Glutamatergic neuron (in vitro differentiated cells): Measurements from ENCODE around the gene CNTFR. TPM values are rescaled to one million over a fixed set of nuclear protein-coding genes. Genes with fewer than 3 reads are reported as not detected.

Experiments used
- DNase-seq: peaks from one replicate; pipeline ENCODE4 v3.0.0; 2022
- H3K27ac Mint-ChIP-seq: one replicate; pipeline ENCODE4 v1.8.0; 2020; ENCODE audit warnings: mild to moderate bottlenecking, mixed read lengths, inconsistent platforms; ENCODE audit not compliant: unreplicated experiment
- H3K27me3 Mint-ChIP-seq: one replicate; pipeline ENCODE4 v1.8.0; 2020; ENCODE audit warnings: mild to moderate bottlenecking, moderate library complexity, mixed read lengths, inconsistent platforms; ENCODE audit not compliant: unreplicated experiment
- H3K36me3 Mint-ChIP-seq: one replicate; pipeline ENCODE4 v1.8.0; 2020; ENCODE audit warnings: mild to moderate bottlenecking, mixed read lengths, inconsistent platforms; ENCODE audit not compliant: unreplicated experiment
- H3K4me1 Mint-ChIP-seq: one replicate; pipeline ENCODE4 v1.8.0; 2020; ENCODE audit warnings: mild to moderate bottlenecking, low read depth, mixed read lengths, inconsistent platforms; ENCODE audit not compliant: unreplicated experiment
- H3K4me3 Mint-ChIP-seq: one replicate; pipeline ENCODE4 v1.8.0; 2020; ENCODE audit warnings: mild to moderate bottlenecking, mixed read lengths, inconsistent platforms; ENCODE audit not compliant: unreplicated experiment
- H3K9me3 Mint-ChIP-seq: one replicate; pipeline ENCODE4 v1.8.0; 2020; ENCODE audit warnings: mild to moderate bottlenecking, moderate library complexity, mixed read lengths, inconsistent platforms; ENCODE audit not compliant: unreplicated experiment
- CTCF ChIP-seq: fragments of 200-600 bp; sonication (generic); IDR thresholded peaks from one replicate; pipeline ENCODE4 v1.5.0; 2021; ENCODE audit not compliant: partially characterized antibody, unreplicated experiment
- total RNA-seq: library from RNA; stranded (reverse); fragmentation: NEBNext Ultra II Directional; extraction: Animal tissue kit (Norgen Biotek cat#: 25700); gene quantifications from one replicate; pipeline ENCODE4 v1.2.1, GENCODE V29; 2021; ENCODE audit not compliant: unreplicated experiment

The CNTFR gene
- total RNA-seq, 1 donor from 2014 or later = 170 TPM

DNA sequence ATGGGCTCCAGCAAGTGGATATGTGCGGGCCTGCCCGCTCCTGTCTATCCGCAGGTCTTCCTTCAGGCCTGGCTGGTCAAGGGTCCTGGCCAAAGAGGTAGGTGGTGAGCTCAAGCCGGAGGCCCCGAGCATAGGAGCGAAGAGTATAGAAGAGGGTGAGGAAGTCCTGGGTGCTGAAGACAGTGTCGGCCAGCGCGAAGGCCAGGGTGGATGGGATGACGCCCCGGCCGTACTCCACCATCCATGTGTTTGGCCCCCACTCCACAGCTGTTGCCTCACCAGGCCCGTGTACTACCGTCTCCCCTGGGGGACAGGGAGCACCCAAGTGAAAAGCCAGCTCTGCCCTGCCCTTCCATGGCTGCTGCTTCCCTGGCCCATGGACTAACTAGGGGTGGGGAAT lies 46.0 kb upstream of the CNTFR start:
- Mint-ChIP-seq H3K27ac (no peak overlapping the region), H3K9me3 (peaks cover 6% of the 10 kb centered on the region), H3K4me1 (peaks cover 21% of the 10 kb centered on the region), H3K36me3 (no peaks in the 10 kb centered on the region), H3K27me3 (peaks cover 14% of the 10 kb centered on the region), H3K4me3 (no peak overlapping the region)
- DNase-seq = no peak
- TF ChIP-seq CTCF = no peak

- no peak overlapping the region for H3K4me3 Mint-ChIP-seq
- no peak overlapping the region for H3K27ac Mint-ChIP-seq
- H3K27me3 Mint-ChIP-seq = peaks cover 21% of the 10 kb centered on the region
- DNase-seq = no peak
- peaks cover 21% of the 10 kb centered on the region for H3K4me1 Mint-ChIP-seq
- H3K36me3 Mint-ChIP-seq = no peaks in the 10 kb centered on the region
- H3K9me3 Mint-ChIP-seq = peaks cover 8% of the 10 kb centered on the region
- TF ChIP-seq CTCF = no peak
These were observed 45.2 kb upstream of the CNTFR start for GRCh38 chr9:34634551-34635248.

- H3K27ac Mint-ChIP-seq = no peak overlapping the region
These were observed 44.5 kb upstream of the CNTFR start for GRCh38 chr9:34633851-34634550.

DNA sequence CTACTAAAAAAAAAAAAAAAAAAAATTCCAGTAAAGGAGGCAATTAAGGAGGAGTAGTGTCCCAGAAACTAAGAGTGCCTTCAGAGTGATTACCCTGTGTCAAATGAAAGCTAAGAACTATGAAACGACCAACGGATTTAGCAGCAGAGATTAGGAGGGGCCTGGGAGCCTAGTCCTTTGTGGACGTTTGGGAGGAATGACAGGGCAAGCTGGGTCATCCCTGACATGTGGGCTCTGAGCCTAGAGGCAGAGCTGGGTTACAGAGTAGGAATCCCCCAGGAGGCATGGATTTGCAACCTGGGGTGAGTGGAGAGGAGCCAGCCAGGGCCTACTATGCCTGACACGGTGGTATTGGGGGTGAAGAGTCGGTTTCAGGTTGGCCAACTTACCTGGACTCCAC lies 43.6 kb upstream of the CNTFR start:
- Mint-ChIP-seq H3K27ac (no peak overlapping the region), H3K36me3 (peaks cover 5% of the 10 kb centered on the region), H3K4me3 (no peak overlapping the region), H3K4me1 (peaks cover 24% of the 10 kb centered on the region), H3K27me3 (peaks cover 30% of the 10 kb centered on the region), H3K9me3 (peaks cover 14% of the 10 kb centered on the region)
- DNase-seq = no peak
- no peak for TF ChIP-seq CTCF

More at GRCh38 chr9:34633851-34634550, 44.5 kb upstream of the CNTFR start:
- Mint-ChIP-seq H3K27me3 (peaks cover 27% of the 10 kb centered on the region), H3K36me3 (no peaks in the 10 kb centered on the region), H3K4me1 (peaks cover 21% of the 10 kb centered on the region), H3K4me3 (no peak overlapping the region), H3K9me3 (peaks cover 12% of the 10 kb centered on the region)
- peak; percentile 83 for TF ChIP-seq CTCF
- peak; percentile 82 for DNase-seq
